Right atrium auricular region (tissue), 2 donors: ENCODE measurements around the gene CYP26B1. TPM values are rescaled to one million over a fixed set of nuclear protein-coding genes. Genes with fewer than 3 reads are reported as not detected.

Experiments used
- DNase-seq: peaks from one replicate; pipeline ENCODE4 v3.0.0-alpha.2; 2019; ENCODE audit warnings: low spot score
- H3K27ac ChIP-seq, 2 donors: fragments of 200-600 bp; sonication (generic); 1 replicate in 1 of 2; 2 replicates in 1 of 2; pipeline ENCODE4 v1.5.1; 2016 to 2019
- H3K27me3 ChIP-seq, 2 donors: fragments of 200-600 bp; sonication (generic); one replicate each; pipeline versions ENCODE4 v1.5.1 to v1.6.0; 2017 to 2019
- H3K36me3 ChIP-seq: fragments of 200-600 bp; sonication (generic); one replicate; pipeline ENCODE4 v1.5.1; 2016
- H3K4me1 ChIP-seq, 2 donors: fragments of 200-600 bp; sonication (generic); one replicate each; pipeline versions ENCODE4 v1.5.1 to v1.6.0; 2017 to 2019
- H3K4me3 ChIP-seq, 2 donors: fragments of 200-600 bp; sonication (generic); 1 replicate in 1 of 2; 2 replicates in 1 of 2; pipeline ENCODE4 v1.5.1; 2017 to 2019; ENCODE audit warnings: mild to moderate bottlenecking in 1 of 2, moderate library complexity in 1 of 2
- H3K9me3 ChIP-seq, 2 donors: fragments of 200-600 bp; sonication (generic); one replicate each; pipeline ENCODE4 v1.5.1; 2019
- CTCF ChIP-seq, 2 donors: fragments of 200-600 bp; sonication (generic); IDR thresholded peaks; one replicate each; pipeline ENCODE4 v1.5.1; 2019; ENCODE audit warnings: antibody characterized with exemption in 2 of 2
- total RNA-seq, 2 donors: library from RNA; depleted of rRNA; stranded (reverse); fragments of >200 nt; gene quantifications; one replicate each; pipeline ENCODE4 v1.1.0, GENCODE V29; 2016

CYP26B1 gene
- total RNA-seq, 2 donors from 2014 or later: 2.5 to 12.8 TPM

GRCh38 chr2:72095364-72095763 lies 52.3 kb downstream of the CYP26B1 start:
- Histone ChIP-seq H3K36me3 (no peaks in the 10 kb centered on the region), H3K9me3 (no peaks in the 10 kb centered on the region), H3K27ac (no peak overlapping the region), H3K4me1 (no peaks in the 10 kb centered on the region), H3K27me3 (no peaks in the 10 kb centered on the region), H3K4me3 (no peak overlapping the region)
- no peak for TF ChIP-seq CTCF (IDR thresholded peaks at IDR 0.05)
- DNase-seq: peak; percentile 26

GRCh38 chr2:72094701-72095100 lies 53.0 kb downstream of the CYP26B1 start:
- Histone ChIP-seq H3K9me3 (no peaks in the 10 kb centered on the region), H3K4me1 (no peaks in the 10 kb centered on the region), H3K27ac (no peak overlapping the region), H3K36me3 (no peaks in the 10 kb centered on the region), H3K27me3 (no peaks in the 10 kb centered on the region), H3K4me3 (no peak overlapping the region)
- no peak for TF ChIP-seq CTCF (IDR thresholded peaks at IDR 0.05)
- peak; percentile 21 for DNase-seq

GRCh38 chr2:72092111-72092510 lies 55.6 kb downstream of the CYP26B1 start:
- no peaks in the 10 kb centered on the region for H3K9me3 ChIP-seq
- TF ChIP-seq CTCF (IDR thresholded peaks at IDR 0.05): no peak

GRCh38 chr2:72090781-72091482 lies 56.7 kb downstream of the CYP26B1 start:
- peak; percentile 44 for DNase-seq
- Histone ChIP-seq H3K4me1 (no peaks in the 10 kb centered on the region), H3K9me3 (no peaks in the 10 kb centered on the region), H3K4me3 (no peak overlapping the region), H3K27ac (no peak overlapping the region), H3K36me3 (no peaks in the 10 kb centered on the region), H3K27me3 (no peaks in the 10 kb centered on the region)
- TF ChIP-seq CTCF (IDR thresholded peaks at IDR 0.05): no peak

More at GRCh38 chr2:72092111-72092510, 55.6 kb downstream of the CYP26B1 start:
- Histone ChIP-seq H3K27me3 (no peaks in the 10 kb centered on the region), H3K4me3 (no peak overlapping the region), H3K36me3 (no peaks in the 10 kb centered on the region), H3K4me1 (no peaks in the 10 kb centered on the region), H3K27ac (no peak overlapping the region)
- DNase-seq: peak; percentile 9

GRCh38 chr2:72090271-72090720 lies 57.4 kb downstream of the CYP26B1 start:
- Histone ChIP-seq H3K36me3 (no peaks in the 10 kb centered on the region), H3K27me3 (no peaks in the 10 kb centered on the region), H3K4me3 (no peak overlapping the region), H3K9me3 (no peaks in the 10 kb centered on the region), H3K4me1 (no peaks in the 10 kb centered on the region), H3K27ac (no peak overlapping the region)
- peak; percentile 16 for DNase-seq
- TF ChIP-seq CTCF (IDR thresholded peaks at IDR 0.05): no peak

- H3K36me3 ChIP-seq: no peaks in the 10 kb centered on the region
- peak; percentile 13 for DNase-seq
- H3K4me1 ChIP-seq: no peaks in the 10 kb centered on the region
- TF ChIP-seq CTCF (IDR thresholded peaks at IDR 0.05): no peak
- H3K27me3 ChIP-seq: no peaks in the 10 kb centered on the region
- H3K9me3 ChIP-seq: no peaks in the 10 kb centered on the region
- H3K27ac ChIP-seq: no peak overlapping the region
- no peak overlapping the region for H3K4me3 ChIP-seq
These were observed 58.1 kb downstream of the CYP26B1 start for GRCh38 chr2:72089537-72089936.
